Lower leg skin (tissue), 4 donors: ENCODE measurements around the gene TMPRSS9. TPM values are rescaled to one million over a fixed set of nuclear protein-coding genes. Genes with fewer than 3 reads are reported as not detected.
"Not testable (repeated sequence)": the region's sequence is repeated elsewhere in the genome, so short reads cannot be mapped to it uniquely, and the experiment has no call there.

Source experiments
- DNase-seq, 2 donors: peaks; one replicate each; pipeline ENCODE4 v3.0.0-alpha.2; 2019; ENCODE audit warnings: low spot score in 2 of 2
- H3K4me3 ChIP-seq: fragments of 200-600 bp; sonication (generic); 2 replicates; pipeline ENCODE4 v1.5.1; 2017; ENCODE audit warnings: mild to moderate bottlenecking, low read depth; ENCODE audit not compliant: poor library complexity, severe bottlenecking
- CTCF ChIP-seq, 3 donors: fragments of 450-650 bp; IDR thresholded peaks; one replicate each; pipeline ENCODE4 v1.5.1; 2016; ENCODE audit warnings: antibody characterized with exemption in 3 of 3, mild to moderate bottlenecking in 3 of 3, moderate library complexity in 2 of 3
- POLR2A ChIP-seq, 2 donors: fragments of 450-650 bp; IDR thresholded peaks; one replicate each; pipeline ENCODE4 v1.6.1; 2016 to 2017; ENCODE audit warnings: antibody characterized with exemption in 2 of 2, mild to moderate bottlenecking in 1 of 2, moderate library complexity in 1 of 2
- WGBS, 2 donors: methylation state at CpG; one replicate each; pipeline ENCODE4 v1.1.5; 2018; 5-methylcytosine and 5-hydroxymethylcytosine counted together
- intact Hi-C: fragments of 100-400 bp; cut with DNase I; formaldehyde crosslinking; loops from one replicate; pipeline ENCODE4 v1.15.0; 2023; ENCODE audit warnings: low total_unique reads
- total RNA-seq, 4 donors: library from RNA; depleted of rRNA; stranded (reverse); fragments of >200 nt; gene quantifications; one replicate each; pipeline ENCODE4 v1.1.0, GENCODE V29; 2016

The TMPRSS9 gene
- total RNA-seq, 4 donors from 2014 or later: not detected

DNA sequence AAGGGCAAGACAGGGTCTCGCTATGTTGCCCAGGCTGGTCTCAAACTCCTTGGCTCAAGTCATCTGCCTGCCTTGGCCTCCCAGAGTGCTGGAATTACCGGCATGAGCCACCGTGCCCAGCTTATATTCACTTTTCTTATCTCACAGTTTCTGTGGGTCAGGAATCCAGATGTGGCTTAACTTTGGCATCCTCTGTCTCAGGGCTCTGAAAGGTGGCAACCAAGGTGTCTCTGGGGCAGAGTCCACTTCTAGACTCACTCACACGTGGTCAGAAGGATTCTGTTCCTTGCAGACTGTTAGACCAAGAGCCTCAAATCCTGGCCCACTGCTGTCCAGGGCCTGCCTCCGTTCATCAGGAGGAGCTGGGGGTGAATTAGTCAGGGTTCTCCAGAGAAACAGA is 104.3 kb downstream of the TMPRSS9 start:
- H3K4me3 ChIP-seq: no peak overlapping the region
- intact Hi-C loops: no loop called here
- no peak for DNase-seq
- 81% methylated on average over 5 of the region's 5 CpGs for WGBS, 2 donors
- no peak for TF ChIP-seq POLR2A (IDR thresholded peaks at IDR 0.05)
- no peak for TF ChIP-seq CTCF (IDR thresholded peaks at IDR 0.05)

DNA sequence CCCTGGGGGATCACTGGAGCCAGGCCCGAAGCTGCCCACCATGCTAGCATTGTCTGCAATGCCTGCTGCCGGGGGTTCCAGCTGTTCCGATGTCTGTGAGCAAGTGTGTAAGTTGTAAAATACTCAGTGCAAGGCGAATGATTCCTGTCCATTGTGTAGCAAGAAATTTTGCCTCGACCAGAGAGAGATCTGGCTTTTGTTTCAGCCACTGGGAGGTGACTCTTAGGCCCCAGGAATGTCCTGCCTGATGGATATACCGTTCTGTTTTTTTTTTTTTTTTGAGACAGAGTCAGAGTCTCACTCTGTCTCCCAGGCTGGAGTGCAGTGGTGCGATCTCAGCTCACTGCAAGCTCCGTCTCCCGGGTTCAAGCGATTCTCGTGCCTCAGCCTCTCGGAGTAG is 108.5 kb downstream of the TMPRSS9 start:
- intact Hi-C loops: no loop called here
- 79 to 82% methylated on average over 12 of the region's 12 CpGs for WGBS, 2 donors
- TF ChIP-seq CTCF (IDR thresholded peaks at IDR 0.05) (no peak), POLR2A (IDR thresholded peaks at IDR 0.05) (no peak)
- no peak for DNase-seq
- no peak overlapping the region for H3K4me3 ChIP-seq

DNA sequence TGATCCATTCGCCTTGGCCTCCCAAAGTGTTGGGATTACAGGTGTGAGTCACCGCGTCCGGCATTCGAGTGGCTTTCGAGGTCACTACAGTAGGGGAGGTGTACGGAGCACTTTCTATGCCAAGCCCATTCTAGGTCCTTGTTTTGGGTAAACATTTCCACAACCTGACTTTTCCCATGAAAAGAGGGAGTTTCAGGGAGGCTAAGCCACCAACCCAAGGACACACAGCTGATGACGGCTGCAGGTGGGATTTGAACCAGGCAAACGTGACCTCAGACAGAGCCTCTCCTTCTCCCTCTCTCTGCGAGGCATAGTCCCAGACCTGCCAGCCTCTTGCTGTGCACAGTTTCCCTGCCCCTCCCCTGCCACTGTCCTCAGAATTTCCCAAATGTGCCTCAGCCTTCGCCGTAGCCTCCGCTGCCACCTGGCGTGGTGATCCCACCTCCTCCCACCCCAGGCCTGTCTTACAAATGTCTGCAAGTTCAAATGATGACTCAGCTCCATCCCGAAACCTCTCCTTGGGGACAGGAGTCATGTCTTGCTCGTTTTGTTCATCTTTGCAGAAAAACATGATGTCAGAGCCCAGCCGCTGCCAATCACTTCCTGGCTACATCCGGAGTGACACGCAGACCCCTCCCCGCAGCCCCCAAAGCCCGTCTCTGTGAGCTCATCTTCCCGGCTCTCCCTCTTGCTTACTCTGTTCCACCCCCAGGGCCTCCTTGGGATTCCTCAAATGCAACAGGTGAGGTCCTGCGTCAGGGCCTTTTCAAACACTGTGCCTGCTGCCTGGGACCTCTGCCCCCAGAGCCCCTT is 109.2 kb downstream of the TMPRSS9 start:
- DNase-seq: no peak
- peak in 1 of 3 donors; percentile 15 for TF ChIP-seq CTCF (IDR thresholded peaks at IDR 0.05)
- no peak for TF ChIP-seq POLR2A (IDR thresholded peaks at IDR 0.05)
- 42 to 47% methylated on average over 23 of the region's 23 CpGs for WGBS, 2 donors
- no peak overlapping the region for H3K4me3 ChIP-seq
- intact Hi-C loops: no loop called here

DNA sequence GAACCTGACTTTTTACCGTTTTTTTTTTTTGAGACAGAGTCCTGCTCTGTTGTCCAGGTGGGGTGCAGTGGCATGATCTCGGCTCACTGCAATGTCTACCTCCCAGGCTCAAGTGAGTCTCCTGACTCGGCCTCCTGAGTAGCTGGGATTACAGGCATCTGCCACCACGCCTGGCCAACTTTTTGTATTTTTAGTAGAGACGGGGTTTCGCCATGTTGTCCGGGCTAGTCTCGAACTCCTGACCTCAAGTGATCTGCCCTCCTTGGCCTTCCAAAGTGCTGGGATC is 109.8 kb downstream of the TMPRSS9 start:
- DNase-seq, H3K4me3 ChIP-seq, intact Hi-C loops: not testable (repeated sequence)
- 88 to 90% methylated on average over 8 of the region's 8 CpGs for WGBS, 2 donors

- TF ChIP-seq CTCF (IDR thresholded peaks at IDR 0.05) (peak in 1 of 3 donors; percentile 92), POLR2A (IDR thresholded peaks at IDR 0.05) (no peak)
- 10% methylated on average over 45 to 52 of the region's 60 CpGs for WGBS, 2 donors
- no peak overlapping the region for H3K4me3 ChIP-seq
- intact Hi-C loops: loop anchor here (2.0 to 5.0 kb wide), 2 partner anchors 68 to 136 kb away; no protein-coding TSS in a partner anchor
- DNase-seq: peak; percentile 75 to 97
Measured at GRCh38 chr19:2474232-2475017, 114.4 kb downstream of the TMPRSS9 start.

GRCh38 chr19:2475018-2475701 is 115.1 kb downstream of the TMPRSS9 start:
- peak in 1 of 2 donors; percentile 93 for DNase-seq
- intact Hi-C loops: loop anchor here (2.0 to 5.0 kb wide), 2 partner anchors 67 to 136 kb away; no protein-coding TSS in a partner anchor
- H3K4me3 ChIP-seq: peak overlapping the region; percentile 35
- WGBS, 2 donors: 0 to 1% methylated on average over 21 to 30 of the region's 45 CpGs
- TF ChIP-seq CTCF (IDR thresholded peaks at IDR 0.05) (no peak), POLR2A (IDR thresholded peaks at IDR 0.05) (no peak)
